Measurements from ENCODE around the gene MRTFA. TPM values are rescaled to one million over a fixed set of nuclear protein-coding genes. Genes with fewer than 3 reads are reported as not detected.

MRTFA gene
- total and polyA plus RNA-seq, 2 of the 13 experiments (the other 11 are each of a cell fraction or from before 2014, with no cell fraction given) = 2.4 to 8.2 TPM

- no peak for TF ChIP-seq NR2C2 (CRISPR knock-in tag; IDR thresholded peaks at IDR 0.05; ENCODE audit: borderline replicate concordance)
- TF ChIP-seq CBX2 (IDR thresholded peaks at IDR 0.05; ENCODE audit: low read depth, low read length) = no peak
- TF ChIP-seq CBX2 (CRISPR knock-in tag; IDR thresholded peaks at IDR 0.05; ENCODE audit: low read depth) = no peak
- TF ChIP-seq ZFP36 (IDR thresholded peaks at IDR 0.05; ENCODE audit: borderline replicate concordance, low read depth, low read length, partially characterized antibody) = no peak
- no peak for TF ChIP-seq XBP1 (CRISPR knock-in tag; IDR thresholded peaks at IDR 0.05)
These were observed 235.0 kb downstream of the MRTFA start (continued) for GRCh38 chr22:40401532-40401931.

- TF ChIP-seq SYNCRIP (IDR thresholded peaks at IDR 0.05; ENCODE audit: insufficient read depth, low read depth, low read length) (no peak), ZNF629 (CRISPR knock-in tag; conservative IDR thresholded peaks at IDR 0.05) (no peak), MIXL1 (CRISPR knock-in tag; IDR thresholded peaks at IDR 0.05) (no peak), ZNF333 (CRISPR knock-in tag; IDR thresholded peaks at IDR 0.05; ENCODE audit: borderline replicate concordance) (no peak)
- H3K9me3 ChIP-seq (ENCODE audit: low read length) = no peaks in the 10 kb centered on the region
- CTCF ChIA-PET (ENCODE audit: low intra/inter-chr PET ratio, low total read pairs) = no interaction called here
- H3K4me1 ChIP-seq (ENCODE audit: insufficient read depth, low read length) = no peaks in the 10 kb centered on the region
- POLR2A ChIA-PET = no interaction called here
- no peaks in the 10 kb centered on the region for H4K20me1 ChIP-seq (ENCODE audit: insufficient read depth, low read length)
- DNase-seq (ENCODE audit: low spot score) = no peak
- no peak overlapping the region for H3K9ac ChIP-seq (ENCODE audit: insufficient read depth, low read depth, low read length)
- BruUV-seq (replicated peaks) = no TSS peak
- FAIRE-seq = no peak
- intact Hi-C loops (cut with micrococcal nuclease; ENCODE audit: unreplicated experiment) = no loop called here
- no peak for ATAC-seq
- in situ Hi-C loops (cut with HindIII; ENCODE audit: extremely low pct_ligation_motif_present, low pct_unique_long_range_greater_than_20kb) = no loop called here
- no peaks in the 10 kb centered on the region for H3K79me2 ChIP-seq (ENCODE audit: insufficient read depth, low read length)
- no peak overlapping the region for H3K4me3 ChIP-seq (replicated peaks in 1 of 3; ENCODE audit: insufficient read depth in 1 of 3, low read depth in 2 of 3, low read length in 3 of 3)
- no peak overlapping the region for H3K4me2 ChIP-seq (ENCODE audit: low read depth, low read length)
- no peak overlapping the region for H2AFZ ChIP-seq (ENCODE audit: low read length)
- H3K36me3 ChIP-seq (replicated peaks in 1 of 2; ENCODE audit: control insufficient read depth in 1 of 2, insufficient read depth in 2 of 2, low read length in 2 of 2) = peaks cover 0 to 15% of the 10 kb centered on the region in 2 experiments; a peak in 3 of 5 replicates
- 95% methylated on average over 15 of the region's 15 CpGs for WGBS (ENCODE audit: low lambda C conversion rate)
- H3K27ac ChIP-seq (ENCODE audit: extremely low read length, insufficient read depth, low read length) = no peak overlapping the region
- no peaks in the 10 kb centered on the region for H3K27me3 ChIP-seq (ENCODE audit: control insufficient read depth in 1 of 2, insufficient read depth in 2 of 2, low read length in 2 of 2)
These were observed 236.4 kb downstream of the MRTFA start for GRCh38 chr22:40400159-40400558.

- 100% methylated on average over 2 of the region's 2 CpGs for WGBS (ENCODE audit: low lambda C conversion rate)
- FAIRE-seq = no peak
- Histone ChIP-seq H2AFZ (ENCODE audit: low read length) (no peak overlapping the region), H3K27ac (ENCODE audit: extremely low read length, insufficient read depth, low read length) (no peak overlapping the region), H3K36me3 (replicated peaks in 1 of 2; ENCODE audit: control insufficient read depth in 1 of 2, insufficient read depth in 2 of 2, low read length in 2 of 2) (peaks cover 0 to 10% of the 10 kb centered on the region in 2 experiments; a peak in 2 of 5 replicates), H3K4me3 (replicated peaks in 1 of 3; ENCODE audit: insufficient read depth in 1 of 3, low read depth in 2 of 3, low read length in 3 of 3) (no peak overlapping the region), H3K27me3 (ENCODE audit: control insufficient read depth in 1 of 2, insufficient read depth in 2 of 2, low read length in 2 of 2) (no peaks in the 10 kb centered on the region), H3K79me2 (ENCODE audit: insufficient read depth, low read length) (no peaks in the 10 kb centered on the region), H4K20me1 (ENCODE audit: insufficient read depth, low read length) (no peaks in the 10 kb centered on the region), H3K4me1 (ENCODE audit: insufficient read depth, low read length) (no peaks in the 10 kb centered on the region), H3K9ac (ENCODE audit: insufficient read depth, low read depth, low read length) (no peak overlapping the region), H3K9me3 (ENCODE audit: low read length) (no peaks in the 10 kb centered on the region), H3K4me2 (ENCODE audit: low read depth, low read length) (no peak overlapping the region)
- in situ Hi-C loops (cut with HindIII; ENCODE audit: extremely low pct_ligation_motif_present, low pct_unique_long_range_greater_than_20kb) = no loop called here
- intact Hi-C loops (cut with micrococcal nuclease; ENCODE audit: unreplicated experiment) = no loop called here
- ChIA-PET POLR2A (no interaction called here), CTCF (ENCODE audit: low intra/inter-chr PET ratio, low total read pairs) (no interaction called here)
- TF ChIP-seq MATR3 (CRISPR knock-in tag; IDR thresholded peaks at IDR 0.05) (no peak), ZNF564 (CRISPR knock-in tag; IDR thresholded peaks at IDR 0.05) (no peak)
- no peak for ATAC-seq
- BruUV-seq (replicated peaks) = no TSS peak
- no peak for DNase-seq (ENCODE audit: low spot score)
These were observed 236.9 kb downstream of the MRTFA start for GRCh38 chr22:40399621-40400020.

Data from HepG2 (cell line).